T-helper 2 cell treated with Interferon-gamma antibody and Interleukin-4, amounts not matched to agents 5 μg/mL and 100 μg/mL, for 36 hours (primary cell): ENCODE measurements around the gene ARIH2.

Experiments
- DNase-seq: peaks from one replicate; pipeline ENCODE4 v3.0.0; 2021; ENCODE audit warnings: low spot score
- H3K27ac Mint-ChIP-seq: one replicate; pipeline ENCODE4 v1.8.0; 2021; ENCODE audit warnings: mild to moderate bottlenecking, mixed read lengths
- H3K27me3 Mint-ChIP-seq: one replicate; pipeline ENCODE4 v1.8.0; 2021; ENCODE audit warnings: low read depth, mixed read lengths
- H3K36me3 Mint-ChIP-seq: one replicate; pipeline ENCODE4 v1.8.0; 2021; ENCODE audit warnings: low read depth, mixed read lengths
- H3K4me1 Mint-ChIP-seq: one replicate; pipeline ENCODE4 v1.8.0; 2021; ENCODE audit warnings: low read depth, mixed read lengths
- H3K4me3 Mint-ChIP-seq: one replicate; pipeline ENCODE4 v1.8.0; 2022; ENCODE audit warnings: mild to moderate bottlenecking, moderate library complexity, mixed read lengths
- H3K9me3 Mint-ChIP-seq: one replicate; pipeline ENCODE4 v1.8.0; 2021; ENCODE audit warnings: mixed read lengths

The ARIH2 gene

GRCh38 chr3:48993834-48994233, 75.2 kb downstream of the ARIH2 start:
- H3K9me3 Mint-ChIP-seq: no peaks in the 10 kb centered on the region
- H3K4me3 Mint-ChIP-seq: no peak overlapping the region
- no peak for DNase-seq
- H3K36me3 Mint-ChIP-seq: peaks cover 5% of the 10 kb centered on the region
- peaks cover 36% of the 10 kb centered on the region for H3K4me1 Mint-ChIP-seq
- peak overlapping the region; percentile 45 for H3K27ac Mint-ChIP-seq
- H3K27me3 Mint-ChIP-seq: no peaks in the 10 kb centered on the region

- Mint-ChIP-seq H3K4me1 (peaks cover 20% of the 10 kb centered on the region), H3K9me3 (no peaks in the 10 kb centered on the region), H3K36me3 (peaks cover 2% of the 10 kb centered on the region), H3K27ac (no peak overlapping the region), H3K4me3 (no peak overlapping the region), H3K27me3 (no peaks in the 10 kb centered on the region)
- DNase-seq: no peak
Observed at GRCh38 chr3:48996640-48997039, 78.0 kb downstream of the ARIH2 start.

GRCh38 chr3:48997102-48997635, 78.5 kb downstream of the ARIH2 start:
- Mint-ChIP-seq H3K27me3 (no peaks in the 10 kb centered on the region), H3K9me3 (no peaks in the 10 kb centered on the region), H3K36me3 (peaks cover 3% of the 10 kb centered on the region), H3K27ac (peak overlapping the region; percentile 20), H3K4me1 (peaks cover 14% of the 10 kb centered on the region), H3K4me3 (no peak overlapping the region)
- no peak for DNase-seq

GRCh38 chr3:48997714-48998637, 79.3 kb downstream of the ARIH2 start:
- DNase-seq: no peak
- H3K4me3 Mint-ChIP-seq: no peak overlapping the region
- peaks cover 5% of the 10 kb centered on the region for H3K36me3 Mint-ChIP-seq
- H3K27me3 Mint-ChIP-seq: no peaks in the 10 kb centered on the region
- H3K27ac Mint-ChIP-seq: peak overlapping the region; percentile 20
- H3K4me1 Mint-ChIP-seq: peaks cover 14% of the 10 kb centered on the region
- no peaks in the 10 kb centered on the region for H3K9me3 Mint-ChIP-seq

- no peak overlapping the region for H3K4me3 Mint-ChIP-seq
- H3K27me3 Mint-ChIP-seq: no peaks in the 10 kb centered on the region
- peaks cover 3% of the 10 kb centered on the region for H3K36me3 Mint-ChIP-seq
- peak overlapping the region; percentile 22 for H3K27ac Mint-ChIP-seq
- no peaks in the 10 kb centered on the region for H3K9me3 Mint-ChIP-seq
- H3K4me1 Mint-ChIP-seq: peaks cover 5% of the 10 kb centered on the region
- no peak for DNase-seq
Observed at GRCh38 chr3:48999085-48999858, 80.6 kb downstream of the ARIH2 start.

- no peaks in the 10 kb centered on the region for H3K27me3 Mint-ChIP-seq
- H3K27ac Mint-ChIP-seq: no peak overlapping the region
- H3K4me1 Mint-ChIP-seq: peaks cover 1% of the 10 kb centered on the region
- peaks cover 3% of the 10 kb centered on the region for H3K36me3 Mint-ChIP-seq
- no peak for DNase-seq
- H3K4me3 Mint-ChIP-seq: no peak overlapping the region
- no peaks in the 10 kb centered on the region for H3K9me3 Mint-ChIP-seq
Observed at GRCh38 chr3:49001155-49001554, 82.5 kb downstream of the ARIH2 start.

GRCh38 chr3:49004352-49005302, 86.0 kb downstream of the ARIH2 start:
- DNase-seq: no peak
- no peak overlapping the region for H3K4me3 Mint-ChIP-seq
- H3K36me3 Mint-ChIP-seq: peaks cover 11% of the 10 kb centered on the region
- H3K9me3 Mint-ChIP-seq: no peaks in the 10 kb centered on the region
- no peaks in the 10 kb centered on the region for H3K27me3 Mint-ChIP-seq
- peaks cover 17% of the 10 kb centered on the region for H3K4me1 Mint-ChIP-seq
- H3K27ac Mint-ChIP-seq: no peak overlapping the region

GRCh38 chr3:49005303-49005680, 86.7 kb downstream of the ARIH2 start:
- DNase-seq: no peak
- no peak overlapping the region for H3K27ac Mint-ChIP-seq

GRCh38 chr3:49005998-49006397, 87.4 kb downstream of the ARIH2 start:
- H3K9me3 Mint-ChIP-seq: no peaks in the 10 kb centered on the region
- H3K4me3 Mint-ChIP-seq: peak overlapping the region; percentile 98
- H3K36me3 Mint-ChIP-seq: peaks cover 11% of the 10 kb centered on the region
- H3K27me3 Mint-ChIP-seq: no peaks in the 10 kb centered on the region
- no peak for DNase-seq
- peaks cover 17% of the 10 kb centered on the region for H3K4me1 Mint-ChIP-seq
- peak overlapping the region; percentile 99 for H3K27ac Mint-ChIP-seq

More at GRCh38 chr3:49005303-49005680, 86.7 kb downstream of the ARIH2 start:
- H3K4me3 Mint-ChIP-seq: no peak overlapping the region
- H3K4me1 Mint-ChIP-seq: peaks cover 17% of the 10 kb centered on the region
- no peaks in the 10 kb centered on the region for H3K27me3 Mint-ChIP-seq
- peaks cover 11% of the 10 kb centered on the region for H3K36me3 Mint-ChIP-seq
- no peaks in the 10 kb centered on the region for H3K9me3 Mint-ChIP-seq

GRCh38 chr3:49006408-49007067, 87.9 kb downstream of the ARIH2 start:
- DNase-seq: no peak
- no peaks in the 10 kb centered on the region for H3K9me3 Mint-ChIP-seq
- H3K4me1 Mint-ChIP-seq: peaks cover 17% of the 10 kb centered on the region
- H3K27me3 Mint-ChIP-seq: no peaks in the 10 kb centered on the region
- peak overlapping the region; percentile 99 for H3K27ac Mint-ChIP-seq
- peak overlapping the region; percentile 98 for H3K4me3 Mint-ChIP-seq
- peaks cover 11% of the 10 kb centered on the region for H3K36me3 Mint-ChIP-seq

GRCh38 chr3:49007068-49007770, 88.6 kb downstream of the ARIH2 start, which contains the start of gene WDR6:
Gene WDR6, plus strand, starts transcription at chr3:49007391. Its CDS starts 41 bp downstream, at chr3:49007432.
- Mint-ChIP-seq H3K27me3 (no peaks in the 10 kb centered on the region), H3K36me3 (peaks cover 14% of the 10 kb centered on the region), H3K4me3 (peak within 1 kb of the TSS; percentile 98), H3K4me1 (peaks cover 17% of the 10 kb centered on the region), H3K27ac (peak within 1 kb of the TSS; percentile 99), H3K9me3 (no peaks in the 10 kb centered on the region)
- DNase-seq: peak; percentile 98

GRCh38 chr3:49007771-49008528, 89.3 kb downstream of the ARIH2 start:
- Mint-ChIP-seq H3K4me1 (peaks cover 17% of the 10 kb centered on the region), H3K9me3 (no peaks in the 10 kb centered on the region), H3K27ac (peak overlapping the region; percentile 99), H3K27me3 (no peaks in the 10 kb centered on the region), H3K4me3 (peak overlapping the region; percentile 98), H3K36me3 (peaks cover 13% of the 10 kb centered on the region)
- peak; percentile 83 for DNase-seq
